Keratinocyte (primary cell): ENCODE results near the gene XPO1.

Experiments used
- EZH2 ChIP-seq: IDR thresholded peaks from one replicate; pipeline ENCODE4 v1.6.1; 2012; ENCODE audit warnings: inconsistent platforms, mild to moderate bottlenecking, low read length, moderate library complexity
- TF ChIP-seq, protein P1 (sequence below), 3 experiments: IDR thresholded peaks in 1 of 3; conservative IDR thresholded peaks in 1 of 3; optimal IDR thresholded peaks in 1 of 3; 2 replicates in 2 of 3; 3 replicates in 1 of 3; pipeline versions ENCODE3 to v1.5.1; 2011; ENCODE audit warnings: low read length in 3 of 3, mild to moderate bottlenecking in 3 of 3, moderate library complexity in 2 of 3, control low read depth in 1 of 3, inconsistent platforms in 1 of 3; ENCODE audit not compliant: insufficient read depth in 2 of 3; ENCODE audit errors: extremely low read depth in 1 of 3

DNA sequence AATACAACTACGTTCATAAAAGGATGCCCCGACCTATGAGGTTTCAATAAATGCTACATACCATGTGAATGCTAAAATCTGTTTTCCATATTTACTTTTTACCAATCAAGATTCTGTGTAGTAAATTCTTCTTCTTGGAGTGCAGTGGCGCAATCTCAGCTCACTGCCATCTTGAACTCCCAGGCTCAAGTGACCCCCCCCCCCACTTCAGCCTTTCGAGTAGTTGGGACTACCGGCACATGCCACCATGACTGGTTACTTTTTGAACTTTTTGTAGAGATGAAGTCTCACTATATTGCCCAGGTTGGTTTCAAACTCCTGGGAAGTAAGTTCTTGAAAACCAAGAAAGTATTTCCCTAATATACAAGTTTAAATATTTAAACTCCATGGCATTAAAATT lies 52.9 kb downstream of the XPO1 start:
- TF ChIP-seq, protein P1, sequence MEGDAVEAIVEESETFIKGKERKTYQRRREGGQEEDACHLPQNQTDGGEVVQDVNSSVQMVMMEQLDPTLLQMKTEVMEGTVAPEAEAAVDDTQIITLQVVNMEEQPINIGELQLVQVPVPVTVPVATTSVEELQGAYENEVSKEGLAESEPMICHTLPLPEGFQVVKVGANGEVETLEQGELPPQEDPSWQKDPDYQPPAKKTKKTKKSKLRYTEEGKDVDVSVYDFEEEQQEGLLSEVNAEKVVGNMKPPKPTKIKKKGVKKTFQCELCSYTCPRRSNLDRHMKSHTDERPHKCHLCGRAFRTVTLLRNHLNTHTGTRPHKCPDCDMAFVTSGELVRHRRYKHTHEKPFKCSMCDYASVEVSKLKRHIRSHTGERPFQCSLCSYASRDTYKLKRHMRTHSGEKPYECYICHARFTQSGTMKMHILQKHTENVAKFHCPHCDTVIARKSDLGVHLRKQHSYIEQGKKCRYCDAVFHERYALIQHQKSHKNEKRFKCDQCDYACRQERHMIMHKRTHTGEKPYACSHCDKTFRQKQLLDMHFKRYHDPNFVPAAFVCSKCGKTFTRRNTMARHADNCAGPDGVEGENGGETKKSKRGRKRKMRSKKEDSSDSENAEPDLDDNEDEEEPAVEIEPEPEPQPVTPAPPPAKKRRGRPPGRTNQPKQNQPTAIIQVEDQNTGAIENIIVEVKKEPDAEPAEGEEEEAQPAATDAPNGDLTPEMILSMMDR (optimal IDR thresholded peaks at IDR 0.05 in 1 of 3, IDR thresholded peaks at IDR 0.05 in 1 of 3, conservative IDR thresholded peaks at IDR 0.05 in 1 of 3; ENCODE audit: extremely low read depth in 1 of 3, insufficient read depth in 2 of 3, low read length in 3 of 3), result no peak
- TF ChIP-seq EZH2, result no peak
